Stimulated activated naive CD8-positive, alpha-beta T cell treated with anti-CD3 and anti-CD28 coated beads, Interleukin-15, Interleukin-2, amounts not matched to agents 100 ng/mL and 50 ng/mL, for 24 hours (primary cell): Measurements from ENCODE around the gene HSD11B1L.
"Not testable (repeated sequence)": the region's sequence is repeated elsewhere in the genome, so short reads cannot be mapped to it uniquely, and the experiment has no call there.

ENCODE experiments used
- H3K27ac Mint-ChIP-seq: one replicate; pipeline ENCODE4 v1.8.0; 2021; ENCODE audit warnings: mild to moderate bottlenecking, mixed read lengths
- H3K27me3 Mint-ChIP-seq: one replicate; pipeline ENCODE4 v1.8.0; 2021; ENCODE audit warnings: mixed read lengths
- H3K36me3 Mint-ChIP-seq: one replicate; pipeline ENCODE4 v1.8.0; 2021; ENCODE audit warnings: low read depth, mixed read lengths
- H3K4me1 Mint-ChIP-seq: one replicate; pipeline ENCODE4 v1.8.0; 2021; ENCODE audit warnings: low read depth, mixed read lengths
- H3K4me3 Mint-ChIP-seq: one replicate; pipeline ENCODE4 v1.8.0; 2021; ENCODE audit warnings: mild to moderate bottlenecking, mixed read lengths
- H3K9me3 Mint-ChIP-seq: one replicate; pipeline ENCODE4 v1.8.0; 2021; ENCODE audit warnings: mixed read lengths

HSD11B1L gene

GRCh38 chr19:5697890-5698634 is 17.2 kb downstream of the HSD11B1L start:
- Mint-ChIP-seq H3K4me1 (peaks cover 2% of the 10 kb centered on the region), H3K27ac (no peak overlapping the region), H3K4me3 (no peak overlapping the region), H3K36me3 (peaks cover 38% of the 10 kb centered on the region), H3K27me3 (no peaks in the 10 kb centered on the region), H3K9me3 (no peaks in the 10 kb centered on the region)

GRCh38 chr19:5698635-5699422 is 18.0 kb downstream of the HSD11B1L start:
- Mint-ChIP-seq H3K4me3 (no peak overlapping the region), H3K27ac (no peak overlapping the region), H3K4me1 (no peaks in the 10 kb centered on the region), H3K36me3 (peaks cover 44% of the 10 kb centered on the region), H3K9me3 (no peaks in the 10 kb centered on the region), H3K27me3 (no peaks in the 10 kb centered on the region)

GRCh38 chr19:5700455-5701092 is 19.7 kb downstream of the HSD11B1L start:
- peaks cover 40% of the 10 kb centered on the region for H3K36me3 Mint-ChIP-seq
- no peak overlapping the region for H3K4me3 Mint-ChIP-seq
- H3K27me3 Mint-ChIP-seq: no peaks in the 10 kb centered on the region
- H3K27ac Mint-ChIP-seq: no peak overlapping the region
- H3K9me3 Mint-ChIP-seq: no peaks in the 10 kb centered on the region
- no peaks in the 10 kb centered on the region for H3K4me1 Mint-ChIP-seq

GRCh38 chr19:5702053-5702410 is 21.2 kb downstream of the HSD11B1L start:
- not testable (repeated sequence) for H3K27me3 Mint-ChIP-seq, H3K4me3 Mint-ChIP-seq, H3K9me3 Mint-ChIP-seq, H3K27ac Mint-ChIP-seq, H3K4me1 Mint-ChIP-seq
- peaks cover 45% of the 10 kb centered on the region for H3K36me3 Mint-ChIP-seq

- Mint-ChIP-seq H3K4me1 (no peaks in the 10 kb centered on the region), H3K36me3 (peaks cover 43% of the 10 kb centered on the region), H3K9me3 (no peaks in the 10 kb centered on the region), H3K27me3 (no peaks in the 10 kb centered on the region), H3K27ac (no peak overlapping the region), H3K4me3 (no peak overlapping the region)
Measured at GRCh38 chr19:5703819-5704818, 23.3 kb downstream of the HSD11B1L start.

- Mint-ChIP-seq H3K4me3 (no peak overlapping the region), H3K27ac (no peak overlapping the region), H3K4me1 (no peaks in the 10 kb centered on the region), H3K36me3 (peaks cover 43% of the 10 kb centered on the region), H3K27me3 (no peaks in the 10 kb centered on the region), H3K9me3 (no peaks in the 10 kb centered on the region)
Measured at GRCh38 chr19:5705552-5705951, 24.7 kb downstream of the HSD11B1L start.

- H3K27me3 Mint-ChIP-seq: no peaks in the 10 kb centered on the region
- H3K4me1 Mint-ChIP-seq: no peaks in the 10 kb centered on the region
- H3K4me3 Mint-ChIP-seq: no peak overlapping the region
- H3K9me3 Mint-ChIP-seq: no peaks in the 10 kb centered on the region
- H3K36me3 Mint-ChIP-seq: peaks cover 37% of the 10 kb centered on the region
- no peak overlapping the region for H3K27ac Mint-ChIP-seq
Measured at GRCh38 chr19:5706876-5707573, 26.2 kb downstream of the HSD11B1L start.

- H3K27ac Mint-ChIP-seq: no peak overlapping the region
- no peaks in the 10 kb centered on the region for H3K9me3 Mint-ChIP-seq
- H3K27me3 Mint-ChIP-seq: no peaks in the 10 kb centered on the region
- H3K4me1 Mint-ChIP-seq: no peaks in the 10 kb centered on the region
- H3K36me3 Mint-ChIP-seq: peaks cover 41% of the 10 kb centered on the region
- no peak overlapping the region for H3K4me3 Mint-ChIP-seq
Measured at GRCh38 chr19:5707576-5708575, 27.0 kb downstream of the HSD11B1L start.

GRCh38 chr19:5711025-5711424 is 30.2 kb downstream of the HSD11B1L start:
- H3K4me1 Mint-ChIP-seq: peaks cover 8% of the 10 kb centered on the region
- H3K36me3 Mint-ChIP-seq: peaks cover 44% of the 10 kb centered on the region
- H3K27me3 Mint-ChIP-seq: no peaks in the 10 kb centered on the region
- H3K4me3 Mint-ChIP-seq: no peak overlapping the region
- H3K27ac Mint-ChIP-seq: no peak overlapping the region
- H3K9me3 Mint-ChIP-seq: no peaks in the 10 kb centered on the region

- H3K27ac Mint-ChIP-seq: no peak overlapping the region
- H3K27me3 Mint-ChIP-seq: no peaks in the 10 kb centered on the region
- no peaks in the 10 kb centered on the region for H3K9me3 Mint-ChIP-seq
Measured at GRCh38 chr19:5711713-5712161, 30.9 kb downstream of the HSD11B1L start.

GRCh38 chr19:5713228-5713627 is 32.4 kb downstream of the HSD11B1L start:
- no peak overlapping the region for H3K27ac Mint-ChIP-seq
- H3K36me3 Mint-ChIP-seq: peaks cover 46% of the 10 kb centered on the region
- no peaks in the 10 kb centered on the region for H3K9me3 Mint-ChIP-seq
- no peak overlapping the region for H3K4me3 Mint-ChIP-seq
- peaks cover 28% of the 10 kb centered on the region for H3K4me1 Mint-ChIP-seq
- no peaks in the 10 kb centered on the region for H3K27me3 Mint-ChIP-seq

More at GRCh38 chr19:5711713-5712161, 30.9 kb downstream of the HSD11B1L start:
- H3K36me3 Mint-ChIP-seq: peaks cover 42% of the 10 kb centered on the region
- peaks cover 13% of the 10 kb centered on the region for H3K4me1 Mint-ChIP-seq
- no peak overlapping the region for H3K4me3 Mint-ChIP-seq

- H3K27ac Mint-ChIP-seq: no peak overlapping the region
- H3K9me3 Mint-ChIP-seq: no peaks in the 10 kb centered on the region
- no peak overlapping the region for H3K4me3 Mint-ChIP-seq
- no peaks in the 10 kb centered on the region for H3K27me3 Mint-ChIP-seq
- H3K36me3 Mint-ChIP-seq: peaks cover 58% of the 10 kb centered on the region
- peaks cover 38% of the 10 kb centered on the region for H3K4me1 Mint-ChIP-seq
Measured at GRCh38 chr19:5714816-5715215, 34.0 kb downstream of the HSD11B1L start.
